IMR-90 (cell line): ENCODE results near the gene DOC2B.

ENCODE experiments used
- CEBPB ChIP-seq: IDR thresholded peaks from 2 replicates; pipeline ENCODE4 v1.6.1; 2012; ENCODE audit warnings: low read depth, low read length, improper control_type of control experiment
- CTCF ChIP-seq: conservative IDR thresholded peaks from 2 replicates; pipeline ENCODE4 v1.5.1; 2012; ENCODE audit warnings: mild to moderate bottlenecking, low read depth, low read length, improper control_type of control experiment
- FOS ChIP-seq: fragments of 150-350 bp; IDR thresholded peaks from 2 replicates; pipeline ENCODE4 v1.6.1; 2016; ENCODE audit warnings: low read depth, low read length
- POLR2A ChIP-seq: IDR thresholded peaks from 2 replicates; pipeline ENCODE4 v1.6.1; 2012; ENCODE audit warnings: mild to moderate bottlenecking, low read depth, low read length
- RAD21 ChIP-seq: IDR thresholded peaks from 2 replicates; pipeline ENCODE4 v1.6.1; 2012; ENCODE audit warnings: low read length, improper control_type of control experiment

GRCh38 chr17:229709-230394 lies 48.4 kb upstream of the DOC2B start:
- TF ChIP-seq RAD21 (no peak), FOS (no peak), CTCF (no peak), POLR2A (no peak), CEBPB (no peak)
